Lung (tissue), 12 donors: ENCODE measurements around the gene CORO7. TPM values are rescaled to one million over a fixed set of nuclear protein-coding genes. Genes with fewer than 3 reads are reported as not detected.

Experiments
- ATAC-seq: fragments of 200-7000 bp; cut with Tn5 transposase; one replicate; pipeline ENCODE4 v1.9.1; 2020; ENCODE audit warnings: moderate number of reproducible peaks; ENCODE audit not compliant: insufficient read depth, low FRiP score
- DNase-seq, 3 donors: peaks; one replicate each; pipeline ENCODE4 v3.0.0-alpha.2; 2013 to 2017
- H3K27ac ChIP-seq, 2 donors: one replicate each; pipeline ENCODE4 v1.5.1; 2013; ENCODE audit warnings: mild to moderate bottlenecking in 2 of 2, moderate library complexity in 2 of 2, control low read depth in 1 of 2, inconsistent platforms in 1 of 2, low read depth in 1 of 2, low read length in 1 of 2
- H3K27me3 ChIP-seq, 3 donors: one replicate each; pipeline ENCODE4 v1.5.1; 2013; ENCODE audit warnings: low read length in 2 of 3; ENCODE audit not compliant: control insufficient read depth in 3 of 3, insufficient read depth in 3 of 3
- H3K36me3 ChIP-seq, 4 donors: one replicate each; pipeline ENCODE4 v1.5.1; 2013; ENCODE audit warnings: low read length in 4 of 4, mild to moderate bottlenecking in 1 of 4, moderate library complexity in 1 of 4; ENCODE audit not compliant: control insufficient read depth in 4 of 4, insufficient read depth in 4 of 4
- H3K4me1 ChIP-seq, 5 donors: one replicate each; pipeline ENCODE4 v1.5.1; 2013; ENCODE audit warnings: low read length in 5 of 5, mild to moderate bottlenecking in 2 of 5, moderate library complexity in 1 of 5; ENCODE audit not compliant: control insufficient read depth in 5 of 5, insufficient read depth in 5 of 5
- H3K4me3 ChIP-seq: one replicate; pipeline ENCODE4 v1.5.1; 2013; ENCODE audit warnings: mild to moderate bottlenecking, control low read depth, moderate library complexity
- H3K9ac ChIP-seq, 2 donors: one replicate each; pipeline ENCODE4 v1.5.1; 2013; ENCODE audit warnings: low read length in 2 of 2, control low read depth in 1 of 2; ENCODE audit not compliant: insufficient read depth in 1 of 2
- H3K9me3 ChIP-seq, 4 donors: one replicate each; pipeline ENCODE4 v1.5.1; 2013; ENCODE audit warnings: low read length in 3 of 4, mild to moderate bottlenecking in 1 of 4, moderate library complexity in 1 of 4; ENCODE audit not compliant: control insufficient read depth in 4 of 4, insufficient read depth in 3 of 4
- CTCF ChIP-seq: IDR thresholded peaks from 2 replicates; pipeline ENCODE4 v1.5.1; 2012; ENCODE audit warnings: mild to moderate bottlenecking; ENCODE audit errors: control extremely low read depth, extremely low read depth
- WGBS, 2 donors: extraction: QIAGEN DNeasy Blood & Tissue Kit; methylation state at CpG; one replicate each; pipeline ENCODE4 v1.1.7; 2013; 5-methylcytosine and 5-hydroxymethylcytosine counted together
- polyA plus RNA-seq, 2 donors: library from polyadenylated mRNA; stranded (reverse); fragments of 200-250 nt; gene quantifications; one replicate each; pipeline ENCODE4 v1.2.1, GENCODE V29; 2013
- total RNA-seq, 2 donors: library from RNA; depleted of rRNA in 1 of 2; stranded (reverse); fragments of >200 nt in 1 of 2; gene quantifications; one replicate each; pipeline ENCODE4 v1.2.1, GENCODE V29; 2014 to 2021
- donor health status: control.
- donor health status: control.
- donor health status: Bipolar disorder and iron deficiency.
- donor health status: healthy.
- donor health status: DM: yes; HTN: yes; CAD: no.

The CORO7 gene
- total and polyA plus RNA-seq, 4 donors = 27.8 to 86.2 (median 46.1) TPM

- no peaks in the 10 kb centered on the region for H3K27me3 ChIP-seq
- ATAC-seq = no peak
- no peak for TF ChIP-seq CTCF
- H3K4me1 ChIP-seq = no peaks in the 10 kb centered on the region
- H3K4me3 ChIP-seq = no peak overlapping the region
- H3K27ac ChIP-seq = no peak overlapping the region
- H3K9me3 ChIP-seq = no peaks in the 10 kb centered on the region
- peaks cover 19 to 59% (median 27%) of the 10 kb centered on the region in 4 donors for H3K36me3 ChIP-seq
- no peak for DNase-seq
- 95 to 96% methylated on average over 14 of the region's 14 CpGs for WGBS, 2 donors
- no peak overlapping the region for H3K9ac ChIP-seq
These were observed 34.0 kb upstream of the CORO7 start for GRCh38 chr16:4450430-4450829.

- TF ChIP-seq CTCF = no peak
- H3K9me3 ChIP-seq = no peaks in the 10 kb centered on the region
- H3K36me3 ChIP-seq = peaks cover 40 to 59% (median 49%) of the 10 kb centered on the region in 4 donors
- no peak overlapping the region for H3K27ac ChIP-seq
- H3K9ac ChIP-seq = no peak overlapping the region
- no peaks in the 10 kb centered on the region for H3K4me1 ChIP-seq
- H3K4me3 ChIP-seq = no peak overlapping the region
- WGBS, 2 donors = 96 to 99% methylated on average over 4 of the region's 4 CpGs
- ATAC-seq = no peak
- no peaks in the 10 kb centered on the region for H3K27me3 ChIP-seq
- DNase-seq = no peak
These were observed 27.6 kb upstream of the CORO7 start for GRCh38 chr16:4443986-4444385.

GRCh38 chr16:4443271-4443670, 26.9 kb upstream of the CORO7 start:
- Histone ChIP-seq H3K4me3 (no peak overlapping the region), H3K27ac (no peak overlapping the region), H3K4me1 (no peaks in the 10 kb centered on the region), H3K9ac (no peak overlapping the region), H3K27me3 (no peaks in the 10 kb centered on the region), H3K9me3 (no peaks in the 10 kb centered on the region), H3K36me3 (peaks cover 37 to 57% (median 48%) of the 10 kb centered on the region in 4 donors)
- 68 to 83% methylated on average over 5 of the region's 5 CpGs for WGBS, 2 donors
- ATAC-seq (no peak), DNase-seq (no peak)
- no peak for TF ChIP-seq CTCF

GRCh38 chr16:4442371-4442770, 26.0 kb upstream of the CORO7 start:
- Histone ChIP-seq H3K27ac (no peak overlapping the region), H3K4me1 (no peaks in the 10 kb centered on the region), H3K27me3 (no peaks in the 10 kb centered on the region), H3K9me3 (no peaks in the 10 kb centered on the region), H3K9ac (no peak overlapping the region), H3K36me3 (peaks cover 36 to 60% (median 47%) of the 10 kb centered on the region in 4 donors), H3K4me3 (no peak overlapping the region)
- ATAC-seq (no peak), DNase-seq (no peak)
- 94 to 96% methylated on average over 11 of the region's 11 CpGs for WGBS, 2 donors
- TF ChIP-seq CTCF = no peak
